NAMALWA (cell line): ENCODE results near the gene CUEDC1.
A peak's percentile ranks its signal among the peaks of the same experiment; 100 is the strongest.

Experiments
- DNase-seq: peaks from one replicate; pipeline ENCODE4 v3.0.0-alpha.2; 2015; ENCODE audit warnings: low spot score

The CUEDC1 gene

GRCh38 chr17:57957120-57957850 lies 2.1 kb upstream of the CUEDC1 start:
- no peak for DNase-seq

GRCh38 chr17:57956291-57957119 lies 1.3 kb upstream of the CUEDC1 start:
- peak; percentile 72 for DNase-seq

DNA sequence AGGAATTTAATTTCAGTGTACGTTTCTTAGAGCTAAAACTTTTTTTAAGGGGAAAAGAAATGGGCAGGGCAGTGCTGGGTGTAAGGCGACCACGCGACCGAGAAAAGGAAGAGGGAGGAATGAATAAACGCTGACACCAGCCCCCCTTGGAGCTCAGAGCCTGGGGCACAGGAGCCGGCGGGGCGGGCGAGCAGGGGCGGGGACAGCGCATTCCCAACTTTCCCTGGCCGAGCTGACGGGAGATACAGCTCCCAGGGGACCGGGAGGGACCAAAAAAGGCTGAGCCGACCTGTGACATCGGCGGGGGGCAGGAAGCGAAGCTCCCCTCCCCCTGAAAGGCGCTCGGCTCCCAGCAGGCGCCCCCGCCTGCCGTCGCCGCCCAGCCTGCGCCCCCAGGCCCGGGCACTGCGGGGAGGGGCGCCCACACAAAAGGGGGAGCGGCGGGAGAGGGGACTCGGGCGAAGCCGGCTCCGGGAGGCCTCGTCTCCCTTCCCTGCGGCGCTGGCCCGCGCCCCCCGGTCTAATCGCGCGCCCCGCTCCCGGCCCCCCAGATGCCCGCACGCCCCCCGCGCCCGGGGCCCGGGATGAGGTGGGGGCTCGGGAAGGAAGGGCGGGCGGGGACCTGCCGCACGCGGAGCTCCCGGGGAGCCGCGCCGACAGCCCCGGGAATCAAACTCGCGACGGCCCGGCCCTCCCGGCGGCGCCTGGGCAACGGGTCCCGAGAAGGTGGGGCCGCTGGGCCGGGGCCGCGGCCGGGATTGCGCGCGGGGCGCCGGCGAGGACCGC lies 622 bp downstream of the CUEDC1 start:
- no peak for DNase-seq

GRCh38 chr17:57953705-57954396 lies 1.4 kb downstream of the CUEDC1 start:
- DNase-seq: no peak

DNA sequence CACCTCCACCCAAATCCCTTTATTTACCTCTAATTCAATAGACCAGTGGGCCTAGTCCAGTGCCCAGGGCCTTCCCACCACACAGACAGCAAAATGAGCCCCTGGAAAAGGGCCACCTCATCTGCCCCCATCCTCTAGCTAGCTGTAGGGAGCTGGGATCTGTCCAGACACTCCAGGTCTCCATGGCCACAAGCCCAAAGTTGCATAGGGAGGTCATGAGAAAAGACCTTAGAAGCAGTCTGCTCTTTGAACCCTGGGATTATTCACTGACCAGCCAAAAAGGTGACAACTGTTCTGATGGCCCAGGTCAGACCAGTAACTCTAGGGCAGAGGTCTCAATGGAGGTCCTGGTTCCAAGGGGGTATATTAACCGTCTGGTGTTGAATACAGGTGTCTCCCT lies 2.0 kb downstream of the CUEDC1 start:
- DNase-seq: no peak

GRCh38 chr17:57949649-57950048 lies 5.6 kb downstream of the CUEDC1 start:
- no peak for DNase-seq

- no peak for DNase-seq
Observed at GRCh38 chr17:57948555-57949420, 6.4 kb downstream of the CUEDC1 start.

DNA sequence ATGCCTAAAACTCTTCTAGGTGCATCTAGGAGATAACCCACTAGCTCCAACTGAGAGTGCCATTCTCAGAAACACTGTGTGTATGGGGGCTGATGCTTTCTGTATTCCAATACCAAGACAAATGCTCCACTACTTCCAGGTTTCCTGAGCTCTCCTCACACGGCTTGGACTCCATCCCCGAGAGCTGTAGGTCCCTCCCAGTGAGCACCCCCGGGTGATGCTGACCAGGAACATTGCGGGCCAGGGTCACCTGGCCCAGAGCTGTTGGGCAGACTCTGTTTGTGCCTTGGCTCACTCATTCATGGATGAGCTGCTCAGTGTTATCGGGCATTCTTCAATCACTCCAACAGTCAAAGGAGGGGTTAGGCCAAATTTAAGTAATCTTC lies 7.0 kb downstream of the CUEDC1 start:
- DNase-seq: no peak

- no peak for DNase-seq
Observed at GRCh38 chr17:57947369-57947768, 7.8 kb downstream of the CUEDC1 start.

- DNase-seq: peak; percentile 88
Observed at GRCh38 chr17:57946798-57947358, 8.3 kb downstream of the CUEDC1 start.

DNA sequence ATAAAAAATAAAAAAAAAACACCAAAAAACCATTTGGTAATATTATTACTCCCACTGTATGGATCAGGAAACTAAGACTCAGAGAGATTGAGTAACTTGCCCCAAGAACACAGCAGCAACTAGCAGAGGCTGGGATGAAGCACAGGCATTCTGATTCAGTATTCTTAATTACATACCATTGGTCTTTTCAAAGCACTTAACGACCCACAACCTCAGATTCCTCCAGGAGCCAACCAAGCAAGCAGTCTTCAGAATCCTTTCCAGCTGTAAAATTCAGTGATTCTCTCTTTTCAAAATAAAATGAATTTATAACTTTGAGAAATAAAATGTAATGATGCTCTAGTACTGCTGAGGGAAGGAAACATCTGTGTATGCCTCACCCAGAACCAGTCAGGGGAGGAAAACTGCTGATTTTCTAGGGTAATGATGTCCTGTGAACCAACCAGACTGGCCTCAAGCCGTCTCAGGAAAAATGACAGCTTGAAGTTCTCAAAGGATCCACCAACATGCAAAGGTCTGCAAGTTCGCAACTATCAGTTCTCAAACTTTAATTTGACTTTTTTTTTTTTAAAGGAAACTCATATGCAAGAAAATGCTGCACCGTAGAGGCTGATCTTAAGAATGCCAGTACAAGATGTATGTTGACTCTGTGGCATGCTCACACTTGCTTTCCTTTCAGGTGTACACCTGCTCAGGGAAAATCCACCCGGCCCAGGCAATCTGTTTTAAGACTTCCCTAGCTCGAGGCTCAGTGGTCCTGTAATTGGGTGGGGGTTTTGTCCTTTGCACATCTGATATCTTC lies 9.0 kb downstream of the CUEDC1 start:
- peak; percentile 47 for DNase-seq

DNA sequence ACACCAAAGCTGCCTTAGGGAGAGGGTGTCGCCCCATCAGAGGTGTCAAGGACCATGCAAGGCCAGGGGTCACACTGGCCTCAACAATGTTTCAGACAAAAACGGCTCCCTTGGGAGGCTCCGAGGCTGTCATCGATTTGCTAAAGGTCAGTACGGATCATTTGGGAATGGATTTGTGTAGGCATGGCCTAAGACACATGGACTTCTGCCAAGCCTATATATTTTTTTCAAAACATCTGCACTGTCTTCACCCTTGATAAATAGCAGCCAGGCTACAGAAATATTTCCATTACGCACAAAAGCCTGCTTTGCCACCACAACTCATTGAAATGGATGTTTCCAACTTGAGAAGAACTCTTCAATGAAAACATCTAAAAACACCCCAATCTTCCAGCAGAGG lies 10.3 kb downstream of the CUEDC1 start:
- DNase-seq: no peak

GRCh38 chr17:57943645-57944044 lies 11.6 kb downstream of the CUEDC1 start:
- DNase-seq: no peak

DNA sequence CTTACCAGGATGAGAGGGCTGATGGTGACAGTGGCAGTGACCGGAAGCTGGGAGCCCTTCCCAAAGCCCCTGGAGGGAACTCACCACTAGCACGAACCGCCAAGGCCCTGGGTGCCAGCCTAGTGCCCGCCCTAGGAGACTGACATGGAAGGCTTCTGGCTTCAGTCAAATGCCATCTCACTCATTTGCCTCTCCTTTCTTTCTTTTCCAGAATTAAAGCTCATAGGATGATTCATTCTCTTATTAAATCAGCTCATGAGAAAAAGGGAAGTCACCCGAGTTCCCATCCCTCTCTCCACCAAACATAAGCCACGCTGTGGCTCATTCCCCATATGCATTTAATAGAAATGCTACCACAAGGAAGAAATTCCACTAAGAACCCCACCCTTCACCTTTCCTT lies 12.1 kb downstream of the CUEDC1 start:
- DNase-seq: no peak

GRCh38 chr17:57941384-57942370 lies 13.5 kb downstream of the CUEDC1 start:
- no peak for DNase-seq

- DNase-seq: peak; percentile 60
Observed at GRCh38 chr17:57940653-57941329, 14.4 kb downstream of the CUEDC1 start.

GRCh38 chr17:57940231-57940630 lies 15.0 kb downstream of the CUEDC1 start:
- peak; percentile 28 for DNase-seq

- DNase-seq: peak; percentile 94
Observed at GRCh38 chr17:57939797-57940196, 15.4 kb downstream of the CUEDC1 start.
